ENCODE results near the gene CDH4. TPM values are rescaled to one million over a fixed set of nuclear protein-coding genes. Genes with fewer than 3 reads are reported as not detected.
"Not testable (repeated sequence)": the region's sequence is repeated elsewhere in the genome, so short reads cannot be mapped to it uniquely, and the experiment has no call there.

CDH4 gene
- total RNA-seq, 2 donors from 2014 or later: 0.07 to 0.94 TPM

GRCh38 chr20:61850926-61851900 lies 599.2 kb downstream of the CDH4 start:
- Histone ChIP-seq H3K27ac (no peak overlapping the region), H3K27me3 (peaks cover 0 to 3% of the 10 kb centered on the region in 2 donors), H3K4me1 (no peaks in the 10 kb centered on the region), H3K9me3 (no peaks in the 10 kb centered on the region), H3K4me3 (no peak overlapping the region), H3K36me3 (no peaks in the 10 kb centered on the region)
- DNase-seq (ENCODE audit: low spot score): no peak
- TF ChIP-seq CTCF (IDR thresholded peaks at IDR 0.05): no peak

GRCh38 chr20:61852268-61853072 lies 600.4 kb downstream of the CDH4 start:
- Histone ChIP-seq H3K4me3 (no peak overlapping the region), H3K27me3 (peaks cover 0 to 3% of the 10 kb centered on the region in 2 donors), H3K27ac (no peak overlapping the region), H3K36me3 (no peaks in the 10 kb centered on the region), H3K9me3 (no peaks in the 10 kb centered on the region), H3K4me1 (no peaks in the 10 kb centered on the region)
- DNase-seq (ENCODE audit: low spot score): no peak
- no peak for TF ChIP-seq CTCF (IDR thresholded peaks at IDR 0.05)

- Histone ChIP-seq H3K4me1 (no peaks in the 10 kb centered on the region), H3K27ac (no peak overlapping the region), H3K9me3 (no peaks in the 10 kb centered on the region), H3K36me3 (no peaks in the 10 kb centered on the region), H3K4me3 (no peak overlapping the region), H3K27me3 (peaks cover 0 to 3% of the 10 kb centered on the region in 2 donors)
- DNase-seq (ENCODE audit: low spot score): no peak
- TF ChIP-seq CTCF (IDR thresholded peaks at IDR 0.05): no peak
Observed at GRCh38 chr20:61853073-61854005, 601.3 kb downstream of the CDH4 start.

GRCh38 chr20:61854538-61854937 lies 602.5 kb downstream of the CDH4 start:
- H3K27me3 ChIP-seq; DNase-seq (ENCODE audit: low spot score); H3K36me3 ChIP-seq; H3K4me3 ChIP-seq; H3K27ac ChIP-seq; H3K9me3 ChIP-seq; H3K4me1 ChIP-seq: not testable (repeated sequence)

GRCh38 chr20:61855286-61855685 lies 603.2 kb downstream of the CDH4 start:
- Histone ChIP-seq H3K27ac (no peak overlapping the region), H3K4me1 (no peaks in the 10 kb centered on the region), H3K9me3 (no peaks in the 10 kb centered on the region), H3K27me3 (peaks cover 0 to 3% of the 10 kb centered on the region in 2 donors), H3K4me3 (no peak overlapping the region), H3K36me3 (no peaks in the 10 kb centered on the region)
- TF ChIP-seq CTCF (IDR thresholded peaks at IDR 0.05): no peak
- no peak for DNase-seq (ENCODE audit: low spot score)
